NCI-H510A treated with DMSO at 0.1 percent for 48 hours (cell line): ENCODE results near the gene AKR7A2.

Experiments used
- DNase-seq: peaks from one replicate; lab custom pipeline; 2025; lab: John Stamatoyannopoulos, UW

Gene AKR7A2

GRCh38 chr1:19311931-19312781 lies at the start of gene AKR7A2, which contains the start of gene SLC66A1:
AKR7A2 (minus strand) TSS chr1:19312144; CDS start chr1:19312124, 20 bp downstream.
SLC66A1 (plus strand) TSS chr1:19312326; CDS start chr1:19317678, 5,352 bp downstream.
- DNase-seq: peak; percentile 77

- no peak for DNase-seq
These were observed 49.1 kb upstream of the AKR7A2 start for GRCh38 chr1:19360843-19361610.

GRCh38 chr1:19360432-19360831 lies 48.5 kb upstream of the AKR7A2 start:
- no peak for DNase-seq

- no peak for DNase-seq
These were observed 48.1 kb upstream of the AKR7A2 start for GRCh38 chr1:19360016-19360415.

GRCh38 chr1:19359357-19359756 lies 47.4 kb upstream of the AKR7A2 start:
- DNase-seq: peak; percentile 75

- DNase-seq: no peak
These were observed 46.8 kb upstream of the AKR7A2 start for GRCh38 chr1:19358710-19359109.

GRCh38 chr1:19357299-19357986 lies 45.5 kb upstream of the AKR7A2 start:
- DNase-seq: peak; percentile 66

- DNase-seq: peak; percentile 93
These were observed 44.3 kb upstream of the AKR7A2 start for GRCh38 chr1:19356266-19356665.

- peak; percentile 85 for DNase-seq
These were observed 42.6 kb upstream of the AKR7A2 start for GRCh38 chr1:19354531-19354981.

GRCh38 chr1:19353596-19353995 lies 41.7 kb upstream of the AKR7A2 start:
- peak; percentile 93 for DNase-seq

- no peak for DNase-seq
These were observed 40.9 kb upstream of the AKR7A2 start for GRCh38 chr1:19352839-19353238.

GRCh38 chr1:19351873-19352272 lies 39.9 kb upstream of the AKR7A2 start:
- DNase-seq: no peak

- no peak for DNase-seq
These were observed 38.6 kb upstream of the AKR7A2 start for GRCh38 chr1:19350566-19350965.

- no peak for DNase-seq
These were observed 38.1 kb upstream of the AKR7A2 start for GRCh38 chr1:19349999-19350398.

- no peak for DNase-seq
These were observed 36.7 kb upstream of the AKR7A2 start for GRCh38 chr1:19348441-19349198.

GRCh38 chr1:19347533-19348172 lies 35.7 kb upstream of the AKR7A2 start:
- no peak for DNase-seq

- DNase-seq: no peak
These were observed 34.1 kb upstream of the AKR7A2 start for GRCh38 chr1:19346026-19346425.

- no peak for DNase-seq
These were observed 33.4 kb upstream of the AKR7A2 start for GRCh38 chr1:19345391-19345790.

GRCh38 chr1:19344831-19345230 lies 32.9 kb upstream of the AKR7A2 start:
- no peak for DNase-seq

- no peak for DNase-seq
These were observed 32.4 kb upstream of the AKR7A2 start for GRCh38 chr1:19344372-19344810.
